Left ventricle myocardium inferior (tissue), 1 donor: ENCODE data around the gene KCNK3. TPM values are rescaled to one million over a fixed set of nuclear protein-coding genes. Genes with fewer than 3 reads are reported as not detected.

ENCODE experiments used
- DNase-seq: peaks from one replicate; pipeline ENCODE4 v3.0.0-alpha.2; 2020
- H3K27ac ChIP-seq: fragments of 200-600 bp; replicated peaks from 2 replicates; pipeline ENCODE4 v1.8.0; 2021
- H3K27me3 ChIP-seq: fragments of 200-600 bp; 2 replicates; pipeline ENCODE4 v1.8.0; 2021; ENCODE audit warnings: low read depth
- H3K36me3 ChIP-seq: fragments of 200-600 bp; 2 replicates; pipeline ENCODE4 v1.8.0; 2021
- H3K4me1 ChIP-seq: fragments of 200-600 bp; 2 replicates; pipeline ENCODE4 v1.8.0; 2021
- H3K4me3 ChIP-seq: fragments of 200-600 bp; 2 replicates; pipeline ENCODE4 v1.8.0; 2021; ENCODE audit warnings: mild to moderate bottlenecking, moderate library complexity
- H3K9me3 ChIP-seq: fragments of 200-600 bp; replicated peaks from 2 replicates; pipeline ENCODE4 v1.8.0; 2021
- intact Hi-C: fragments of 100-400 bp; cut with micrococcal nuclease; formaldehyde crosslinking; loops from one replicate; pipeline ENCODE4 v1.11.0; 2022
- total RNA-seq: library from RNA; stranded (reverse); fragmentation: NEBNext Ultra II Directional; extraction: Animal tissue kit (Norgen Biotek cat#: 25700); gene quantifications from one replicate; pipeline ENCODE4 v1.2.1, GENCODE V29; 2021
- TF ChIP-seq, protein P1 (sequence below): fragments of 200-600 bp; IDR thresholded peaks from 2 replicates; pipeline ENCODE4 v1.8.0; 2021; ENCODE audit warnings: antibody characterized with exemption, mild to moderate bottlenecking, borderline replicate concordance
- donor health status: DM: no; HTN: yes; CAD: no; lungs with severe emphysema.

KCNK3 gene
- total RNA-seq, 1 donor from 2014 or later = 3.2 TPM

DNA sequence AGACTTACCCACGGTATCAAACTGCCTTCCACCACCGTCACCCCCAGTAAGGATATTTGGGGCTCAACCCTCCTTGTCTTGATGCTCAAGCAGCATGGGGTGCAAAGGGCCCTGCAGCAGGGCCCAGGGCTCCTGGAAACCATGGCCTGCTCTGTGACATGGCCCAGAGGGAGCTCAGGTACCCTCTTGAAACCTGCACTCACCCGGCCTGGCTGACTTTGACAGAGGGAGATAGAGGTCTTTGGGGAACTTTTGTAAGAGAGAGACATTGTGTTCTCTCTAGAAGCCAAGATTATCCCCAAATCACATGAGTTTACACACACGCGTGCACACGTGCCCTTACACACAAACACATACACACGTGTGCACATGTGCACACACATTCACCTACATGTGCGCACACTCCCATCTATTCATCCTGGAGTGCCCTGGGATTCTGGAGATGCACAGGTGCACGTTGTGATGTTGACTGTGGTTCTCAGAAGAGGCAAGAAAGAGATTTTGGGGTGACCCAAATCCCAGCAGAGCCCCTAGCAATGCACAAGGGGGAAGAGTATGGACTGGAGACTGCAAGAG, 19.6 kb upstream of the KCNK3 start:
- Histone ChIP-seq H3K36me3 (no peaks in the 10 kb centered on the region), H3K27me3 (peaks cover 75% of the 10 kb centered on the region), H3K4me1 (no peaks in the 10 kb centered on the region), H3K9me3 (peaks cover 3% of the 10 kb centered on the region), H3K4me3 (no peak overlapping the region), H3K27ac (no peak overlapping the region)
- intact Hi-C loops = no loop called here
- DNase-seq = no peak
- TF ChIP-seq, protein P1, sequence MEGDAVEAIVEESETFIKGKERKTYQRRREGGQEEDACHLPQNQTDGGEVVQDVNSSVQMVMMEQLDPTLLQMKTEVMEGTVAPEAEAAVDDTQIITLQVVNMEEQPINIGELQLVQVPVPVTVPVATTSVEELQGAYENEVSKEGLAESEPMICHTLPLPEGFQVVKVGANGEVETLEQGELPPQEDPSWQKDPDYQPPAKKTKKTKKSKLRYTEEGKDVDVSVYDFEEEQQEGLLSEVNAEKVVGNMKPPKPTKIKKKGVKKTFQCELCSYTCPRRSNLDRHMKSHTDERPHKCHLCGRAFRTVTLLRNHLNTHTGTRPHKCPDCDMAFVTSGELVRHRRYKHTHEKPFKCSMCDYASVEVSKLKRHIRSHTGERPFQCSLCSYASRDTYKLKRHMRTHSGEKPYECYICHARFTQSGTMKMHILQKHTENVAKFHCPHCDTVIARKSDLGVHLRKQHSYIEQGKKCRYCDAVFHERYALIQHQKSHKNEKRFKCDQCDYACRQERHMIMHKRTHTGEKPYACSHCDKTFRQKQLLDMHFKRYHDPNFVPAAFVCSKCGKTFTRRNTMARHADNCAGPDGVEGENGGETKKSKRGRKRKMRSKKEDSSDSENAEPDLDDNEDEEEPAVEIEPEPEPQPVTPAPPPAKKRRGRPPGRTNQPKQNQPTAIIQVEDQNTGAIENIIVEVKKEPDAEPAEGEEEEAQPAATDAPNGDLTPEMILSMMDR = no peak

DNA sequence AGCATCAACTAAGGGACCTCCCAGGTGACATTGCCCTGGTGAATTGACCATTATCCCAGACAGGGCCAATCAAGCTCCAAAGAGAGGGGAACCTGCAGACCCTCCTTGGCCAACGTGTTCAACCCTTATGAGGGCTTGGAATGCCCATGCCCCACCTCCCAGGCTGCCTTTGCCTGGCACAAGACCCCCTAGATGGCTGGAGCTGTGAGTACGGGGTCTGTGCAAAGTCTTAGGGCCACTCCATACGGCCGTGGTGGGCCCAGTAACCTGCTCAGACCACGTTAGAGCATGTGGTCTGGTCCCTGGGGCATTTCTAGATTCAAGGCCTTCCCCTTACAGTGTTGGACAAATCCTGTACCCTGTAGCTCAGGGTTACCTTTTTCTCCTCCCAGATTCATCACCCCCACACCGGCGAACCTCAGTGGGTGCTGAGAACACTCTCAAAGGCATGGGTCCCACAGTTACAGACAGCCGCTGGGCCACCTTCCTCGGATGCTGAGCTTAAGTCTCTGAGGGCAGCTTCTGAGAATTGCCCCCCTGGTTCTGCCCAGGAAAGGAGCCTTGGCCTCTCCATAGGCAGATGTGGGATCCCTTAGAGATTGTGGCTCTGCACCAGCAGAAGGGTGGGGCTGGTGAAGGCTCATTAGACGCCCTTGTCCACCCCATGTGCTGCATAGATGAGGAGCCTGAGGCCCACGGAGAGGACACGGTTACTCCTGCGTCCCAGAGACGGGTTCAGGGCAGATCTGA, 18.3 kb upstream of the KCNK3 start:
- no peaks in the 10 kb centered on the region for H3K4me1 ChIP-seq
- no peaks in the 10 kb centered on the region for H3K36me3 ChIP-seq
- TF ChIP-seq, protein P1 = no peak
- H3K4me3 ChIP-seq = no peak overlapping the region
- no peak for DNase-seq
- H3K27ac ChIP-seq = no peak overlapping the region
- intact Hi-C loops = no loop called here
- peaks cover 3% of the 10 kb centered on the region for H3K9me3 ChIP-seq
- peaks cover 63% of the 10 kb centered on the region for H3K27me3 ChIP-seq

DNA sequence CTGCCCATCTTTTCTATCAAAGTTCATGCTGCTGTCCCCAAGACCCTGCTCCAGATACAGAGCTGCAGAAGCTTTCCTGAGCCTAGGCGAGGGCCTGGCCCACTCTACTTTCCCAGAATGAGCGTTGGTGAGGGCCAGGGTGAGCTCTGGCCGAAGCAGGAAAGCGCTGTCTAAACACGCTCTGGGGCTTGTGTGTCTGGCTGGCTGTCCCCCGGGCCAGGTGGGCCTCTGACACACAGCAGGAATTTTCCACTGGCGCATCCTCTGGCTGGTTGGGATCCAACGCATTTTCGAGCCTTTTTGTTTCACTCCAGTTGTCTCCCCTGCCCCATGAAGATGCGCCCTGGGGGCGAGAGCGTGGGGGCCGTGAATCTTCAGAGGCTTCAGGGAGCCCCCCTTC, 17.8 kb upstream of the KCNK3 start:
- H3K4me1 ChIP-seq = no peaks in the 10 kb centered on the region
- peaks cover 3% of the 10 kb centered on the region for H3K9me3 ChIP-seq
- no peak overlapping the region for H3K27ac ChIP-seq
- intact Hi-C loops = no loop called here
- no peaks in the 10 kb centered on the region for H3K36me3 ChIP-seq
- H3K4me3 ChIP-seq = no peak overlapping the region
- TF ChIP-seq, protein P1 = no peak
- peaks cover 57% of the 10 kb centered on the region for H3K27me3 ChIP-seq
- no peak for DNase-seq

- no peaks in the 10 kb centered on the region for H3K36me3 ChIP-seq
- peaks cover 50% of the 10 kb centered on the region for H3K27me3 ChIP-seq
- H3K4me3 ChIP-seq = no peak overlapping the region
- TF ChIP-seq, protein P1 = no peak
- no peak overlapping the region for H3K27ac ChIP-seq
- intact Hi-C loops = no loop called here
- DNase-seq = no peak
- no peaks in the 10 kb centered on the region for H3K4me1 ChIP-seq
- peaks cover 3% of the 10 kb centered on the region for H3K9me3 ChIP-seq
Observed at GRCh38 chr2:26675651-26676255, 16.8 kb upstream of the KCNK3 start.

DNA sequence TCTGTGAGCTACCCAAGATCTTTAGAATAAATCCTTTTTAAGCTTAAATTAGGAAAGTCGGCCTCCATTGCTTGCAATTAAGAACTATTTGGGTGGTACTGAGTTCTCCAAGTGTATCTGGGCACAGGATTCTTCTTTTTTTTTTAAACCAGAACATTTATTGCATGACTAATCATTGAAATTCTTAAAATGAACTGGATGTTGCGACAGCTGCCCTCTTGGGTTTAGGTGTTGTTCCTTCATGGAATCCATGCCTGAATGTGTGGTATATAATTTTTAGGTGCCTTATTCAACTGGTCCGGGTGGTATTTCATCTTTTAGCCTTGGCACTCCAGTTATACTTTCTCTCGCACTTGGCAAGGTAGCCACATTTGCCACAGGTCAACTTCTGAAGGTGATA, 14.5 kb upstream of the KCNK3 start:
- H3K9me3 ChIP-seq = peaks cover 3% of the 10 kb centered on the region
- TF ChIP-seq, protein P1 = no peak
- H3K27me3 ChIP-seq = peaks cover 29% of the 10 kb centered on the region
- H3K4me1 ChIP-seq = no peaks in the 10 kb centered on the region
- intact Hi-C loops = no loop called here
- no peak for DNase-seq
- H3K27ac ChIP-seq = no peak overlapping the region
- H3K36me3 ChIP-seq = no peaks in the 10 kb centered on the region
- H3K4me3 ChIP-seq = no peak overlapping the region
